ENCODE measurements around the gene DIO3. TPM values are rescaled to one million over a fixed set of nuclear protein-coding genes. Genes with fewer than 3 reads are reported as not detected.

The DIO3 gene
- total RNA-seq, 1 experiment from 2014 or later = not detected

GRCh38 chr14:101587441-101587911 is 26.2 kb downstream of the DIO3 start:
- CTCF ChIA-PET = no interaction called here

GRCh38 chr14:101588286-101588975 is 27.1 kb downstream of the DIO3 start:
- Histone ChIP-seq H3K27me3 (replicated peaks; ENCODE audit: insufficient read depth, low read depth, low read length, poor library complexity) (no peaks in the 10 kb centered on the region), H3K36me3 (ENCODE audit: insufficient read depth, low read length, poor library complexity, severe bottlenecking) (no peaks in the 10 kb centered on the region), H3K4me1 (ENCODE audit: insufficient read depth, low read length, poor library complexity, severe bottlenecking) (peaks cover 6% of the 10 kb centered on the region), H3K9me3 (ENCODE audit: low read depth, low read length, poor library complexity, severe bottlenecking) (no peaks in the 10 kb centered on the region), H3K4me3 (ENCODE audit: low read depth, low read length, poor library complexity, severe bottlenecking) (no peak overlapping the region), H3K27ac (ENCODE audit: low read depth, low read length, poor library complexity, severe bottlenecking) (no peak overlapping the region)
- intact Hi-C loops (cut with micrococcal nuclease; ENCODE audit: unreplicated experiment) = no loop called here
- ChIA-PET POLR2A (ENCODE audit: low non-redundant PET) (interaction anchor here (0.6 kb wide), 1 partner anchor 24 kb away, joined by 4 read pairs; no protein-coding TSS in a partner anchor), CTCF (no interaction called here)
- no TSS peak for BruUV-seq (replicated peaks)
- no peak for TF ChIP-seq CTCF (conservative IDR thresholded peaks at IDR 0.05; ENCODE audit: low read depth, low read length)
- no peak for TF ChIP-seq EZH2 (IDR thresholded peaks at IDR 0.05; ENCODE audit: borderline replicate concordance, low read depth, low read length, poor library complexity, severe bottlenecking)
- DNase-seq (ENCODE audit: low spot score) = no peak

More at GRCh38 chr14:101587441-101587911, 26.2 kb downstream of the DIO3 start:
- intact Hi-C loops (cut with micrococcal nuclease; ENCODE audit: unreplicated experiment) = no loop called here
- H3K27me3 ChIP-seq (replicated peaks; ENCODE audit: insufficient read depth, low read depth, low read length, poor library complexity) = no peaks in the 10 kb centered on the region
- no peaks in the 10 kb centered on the region for H3K9me3 ChIP-seq (ENCODE audit: low read depth, low read length, poor library complexity, severe bottlenecking)
- TF ChIP-seq CTCF (conservative IDR thresholded peaks at IDR 0.05; ENCODE audit: low read depth, low read length) = no peak
- no peak for TF ChIP-seq EZH2 (IDR thresholded peaks at IDR 0.05; ENCODE audit: borderline replicate concordance, low read depth, low read length, poor library complexity, severe bottlenecking)
- peaks cover 9% of the 10 kb centered on the region for H3K4me1 ChIP-seq (ENCODE audit: insufficient read depth, low read length, poor library complexity, severe bottlenecking)
- H3K27ac ChIP-seq (ENCODE audit: low read depth, low read length, poor library complexity, severe bottlenecking) = no peak overlapping the region
- DNase-seq (ENCODE audit: low spot score) = no peak
- no peak overlapping the region for H3K4me3 ChIP-seq (ENCODE audit: low read depth, low read length, poor library complexity, severe bottlenecking)
- no TSS peak for BruUV-seq (replicated peaks)
- POLR2A ChIA-PET (ENCODE audit: low non-redundant PET) = interaction anchor here (0.6 kb wide), 1 partner anchor 25 kb away, joined by 4 read pairs; no protein-coding TSS in a partner anchor
- H3K36me3 ChIP-seq (ENCODE audit: insufficient read depth, low read length, poor library complexity, severe bottlenecking) = no peaks in the 10 kb centered on the region

GRCh38 chr14:101588990-101589389 is 27.7 kb downstream of the DIO3 start:
- DNase-seq (ENCODE audit: low spot score) = no peak
- Histone ChIP-seq H3K27me3 (replicated peaks; ENCODE audit: insufficient read depth, low read depth, low read length, poor library complexity) (no peaks in the 10 kb centered on the region), H3K27ac (ENCODE audit: low read depth, low read length, poor library complexity, severe bottlenecking) (no peak overlapping the region), H3K9me3 (ENCODE audit: low read depth, low read length, poor library complexity, severe bottlenecking) (no peaks in the 10 kb centered on the region), H3K4me3 (ENCODE audit: low read depth, low read length, poor library complexity, severe bottlenecking) (no peak overlapping the region), H3K36me3 (ENCODE audit: insufficient read depth, low read length, poor library complexity, severe bottlenecking) (no peaks in the 10 kb centered on the region), H3K4me1 (ENCODE audit: insufficient read depth, low read length, poor library complexity, severe bottlenecking) (peaks cover under 1% of the 10 kb centered on the region)
- no TSS peak for BruUV-seq (replicated peaks)
- TF ChIP-seq CTCF (conservative IDR thresholded peaks at IDR 0.05; ENCODE audit: low read depth, low read length) (no peak), EZH2 (IDR thresholded peaks at IDR 0.05; ENCODE audit: borderline replicate concordance, low read depth, low read length, poor library complexity, severe bottlenecking) (no peak)
- intact Hi-C loops (cut with micrococcal nuclease; ENCODE audit: unreplicated experiment) = no loop called here
- ChIA-PET POLR2A (ENCODE audit: low non-redundant PET) (no interaction called here), CTCF (no interaction called here)
